COR-L47 (cell line): ENCODE measurements around the gene ODAD4.
A peak's percentile ranks its signal among the peaks of the same experiment; 100 is the strongest.

Source experiments
- DNase-seq: peaks from one replicate; lab custom pipeline; 2025; lab: John Stamatoyannopoulos, UW

ODAD4 gene

GRCh38 chr17:41942626-41943373 lies 12.4 kb downstream of the ODAD4 start:
- DNase-seq: no peak

- DNase-seq: no peak
These were observed 13.1 kb downstream of the ODAD4 start for GRCh38 chr17:41943492-41943891.

GRCh38 chr17:41944943-41945342 lies 14.5 kb downstream of the ODAD4 start:
- no peak for DNase-seq

- DNase-seq: no peak
These were observed 18.5 kb downstream of the ODAD4 start for GRCh38 chr17:41948762-41949460.

DNA sequence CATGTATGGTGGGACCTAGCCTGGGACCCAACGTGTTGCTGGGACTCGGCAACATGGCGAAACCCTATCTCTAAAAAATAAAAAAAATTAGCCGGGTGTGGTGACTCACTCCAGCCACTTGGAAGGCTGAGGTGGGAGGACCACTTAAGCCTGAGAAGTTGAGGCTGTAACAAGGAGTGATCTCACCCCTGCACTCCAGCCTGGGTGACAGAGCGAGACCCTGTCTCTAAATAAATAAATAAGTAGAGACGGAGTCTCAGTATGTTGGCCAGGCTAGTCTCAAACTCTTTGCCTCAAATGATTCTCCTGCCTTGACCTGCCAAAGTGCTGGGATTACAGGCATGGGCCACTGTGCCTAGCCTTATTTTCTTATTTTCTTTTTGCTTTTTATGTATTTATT lies 26.1 kb downstream of the ODAD4 start:
- no peak for DNase-seq

DNA sequence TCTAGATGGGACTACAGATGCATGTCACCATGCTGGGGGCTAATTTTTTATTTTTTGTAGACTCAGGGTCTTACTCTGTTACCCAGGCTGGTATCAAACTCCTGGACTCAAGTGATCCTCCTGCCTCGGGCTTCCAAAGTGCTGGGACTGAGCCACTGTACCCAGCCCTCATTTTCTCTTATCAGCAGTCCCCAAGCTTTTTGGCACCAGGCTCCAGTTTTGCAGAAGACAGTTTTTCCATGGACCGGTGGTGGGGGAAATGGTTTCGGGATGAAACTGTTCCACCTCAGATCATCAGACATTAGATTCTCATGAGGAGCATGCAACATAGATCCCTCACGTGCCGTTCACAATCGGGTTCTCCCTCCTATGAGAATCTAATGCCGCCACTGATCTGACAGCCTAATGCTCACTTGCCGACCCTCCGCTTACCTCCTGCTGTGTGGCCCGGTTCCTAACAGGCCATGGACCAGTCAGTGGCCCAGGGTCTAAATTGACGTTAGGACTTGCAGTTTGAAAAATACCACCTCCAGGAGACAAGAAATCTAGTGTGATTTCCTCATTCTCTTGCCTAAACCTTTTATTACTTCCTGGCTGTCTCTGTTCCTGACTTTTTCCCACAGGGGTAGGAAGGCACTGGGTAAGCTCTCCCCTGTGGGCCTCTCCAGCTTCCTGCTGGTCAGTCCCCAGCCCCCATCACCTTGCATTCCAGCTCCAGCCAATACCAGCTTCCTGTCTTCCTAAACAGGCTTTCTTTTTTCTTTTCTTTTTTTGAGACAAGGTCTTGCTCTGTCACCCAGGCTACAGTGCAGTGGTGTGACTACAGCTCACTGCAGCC lies 26.8 kb downstream of the ODAD4 start:
- no peak for DNase-seq

- DNase-seq: no peak
These were observed 27.5 kb downstream of the ODAD4 start for GRCh38 chr17:41957869-41958439.

DNA sequence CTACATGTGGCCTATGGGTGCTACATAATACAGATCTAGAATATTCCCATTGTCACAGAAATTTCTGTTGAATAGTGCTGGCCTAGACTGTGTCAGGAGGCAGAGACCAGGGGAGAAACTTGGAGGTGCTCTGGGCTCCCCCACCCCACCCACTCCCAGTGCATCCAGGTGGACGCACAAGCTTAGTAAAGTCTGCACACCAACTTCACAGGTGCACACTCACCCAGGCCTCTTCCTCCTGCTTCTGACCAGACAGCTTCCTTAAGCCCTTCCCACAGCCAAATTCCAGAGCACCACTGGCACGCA lies 28.6 kb downstream of the ODAD4 start:
- no peak for DNase-seq

DNA sequence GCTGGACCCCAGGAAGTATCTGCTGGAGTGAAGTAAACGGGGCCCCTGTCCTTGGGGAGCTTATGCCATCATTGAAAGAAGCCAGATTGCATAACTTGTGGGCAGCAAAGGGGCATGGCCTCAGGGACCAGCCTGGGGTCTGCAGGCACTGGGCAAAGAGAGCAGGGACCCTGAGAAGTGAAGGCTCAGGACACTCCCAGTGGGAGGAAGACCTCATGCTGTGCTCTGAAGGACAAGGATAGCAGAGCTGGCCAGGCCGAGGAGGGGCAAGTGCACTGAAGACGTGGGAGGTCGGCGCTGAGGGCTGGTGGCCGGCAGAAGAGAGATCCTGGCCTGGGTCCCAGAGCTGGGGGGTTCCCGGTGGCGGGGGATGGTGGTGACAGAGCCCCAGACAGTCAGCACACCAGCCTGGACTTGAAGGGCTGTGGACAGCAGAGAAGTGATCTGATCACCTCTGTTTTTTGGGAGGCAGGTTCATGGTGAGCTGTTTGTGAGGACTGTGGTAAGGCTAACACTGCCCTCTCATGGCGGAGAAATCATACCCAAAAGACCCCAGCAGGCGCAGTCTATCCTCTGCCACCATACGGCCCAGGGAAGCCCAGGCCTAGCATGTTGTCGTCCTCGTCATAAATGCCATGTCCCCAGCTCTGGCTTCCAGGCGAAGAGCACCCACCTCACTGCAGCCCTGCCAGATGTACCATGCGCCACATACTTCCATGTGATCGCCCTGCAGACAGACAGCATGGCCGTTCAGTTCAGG lies 29.1 kb downstream of the ODAD4 start:
- peak; percentile 14 for DNase-seq

- no peak for DNase-seq
These were observed 31.7 kb downstream of the ODAD4 start for GRCh38 chr17:41962111-41962510.

DNA sequence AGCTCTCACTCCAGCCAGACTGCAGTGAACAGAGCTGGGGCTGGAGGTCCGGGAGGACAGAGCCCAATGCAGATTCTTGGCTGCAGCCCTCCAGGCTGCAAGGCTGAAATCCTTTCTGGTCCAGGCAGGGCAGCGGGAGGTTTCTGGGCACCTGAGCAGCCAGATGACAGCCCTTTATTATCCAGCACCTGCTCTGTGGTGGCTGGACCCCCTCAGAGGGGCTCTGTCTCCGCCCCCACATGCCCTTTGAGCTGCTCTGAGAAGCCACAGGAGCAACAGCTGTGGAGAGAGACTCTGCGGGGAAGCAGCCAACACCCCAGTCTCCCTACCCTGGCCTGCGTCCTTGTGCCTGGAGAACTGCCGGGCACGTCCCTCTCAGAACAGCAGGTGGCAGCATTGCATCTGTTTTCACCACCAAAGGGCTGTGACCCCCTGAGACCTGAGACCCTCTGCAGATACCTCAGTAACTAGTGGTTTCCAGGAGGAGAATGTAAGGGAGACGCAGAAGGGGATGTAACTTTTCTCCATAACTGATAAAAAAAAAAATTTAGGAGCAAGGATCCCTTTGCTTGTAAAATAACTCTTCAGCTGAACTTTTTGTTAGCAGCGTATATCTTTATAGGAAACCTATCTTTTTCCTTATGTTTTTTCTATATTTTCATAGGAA lies 32.5 kb downstream of the ODAD4 start:
- peak; percentile 87 for DNase-seq

- peak; percentile 94 for DNase-seq
These were observed 35.5 kb downstream of the ODAD4 start for GRCh38 chr17:41965694-41966462.

- DNase-seq: peak; percentile 93
These were observed 36.2 kb downstream of the ODAD4 start, which contains the start of gene CNP for GRCh38 chr17:41966463-41967140. TSS of gene CNP (plus strand) at chr17:41966795. CDS start at chr17:41966885, 90 bp downstream.

- DNase-seq: no peak
These were observed 36.9 kb downstream of the ODAD4 start for GRCh38 chr17:41967141-41967920.

GRCh38 chr17:41967921-41968578 lies 37.6 kb downstream of the ODAD4 start:
- no peak for DNase-seq

GRCh38 chr17:41968676-41969075 lies 38.3 kb downstream of the ODAD4 start:
- DNase-seq: no peak

- no peak for DNase-seq
These were observed 40.5 kb downstream of the ODAD4 start for GRCh38 chr17:41970901-41971331.
